ENCODE data around the gene SAMHD1.
"Not testable (repeated sequence)": the region's sequence is repeated elsewhere in the genome, so short reads cannot be mapped to it uniquely, and the experiment has no call there.

The SAMHD1 gene

DNA sequence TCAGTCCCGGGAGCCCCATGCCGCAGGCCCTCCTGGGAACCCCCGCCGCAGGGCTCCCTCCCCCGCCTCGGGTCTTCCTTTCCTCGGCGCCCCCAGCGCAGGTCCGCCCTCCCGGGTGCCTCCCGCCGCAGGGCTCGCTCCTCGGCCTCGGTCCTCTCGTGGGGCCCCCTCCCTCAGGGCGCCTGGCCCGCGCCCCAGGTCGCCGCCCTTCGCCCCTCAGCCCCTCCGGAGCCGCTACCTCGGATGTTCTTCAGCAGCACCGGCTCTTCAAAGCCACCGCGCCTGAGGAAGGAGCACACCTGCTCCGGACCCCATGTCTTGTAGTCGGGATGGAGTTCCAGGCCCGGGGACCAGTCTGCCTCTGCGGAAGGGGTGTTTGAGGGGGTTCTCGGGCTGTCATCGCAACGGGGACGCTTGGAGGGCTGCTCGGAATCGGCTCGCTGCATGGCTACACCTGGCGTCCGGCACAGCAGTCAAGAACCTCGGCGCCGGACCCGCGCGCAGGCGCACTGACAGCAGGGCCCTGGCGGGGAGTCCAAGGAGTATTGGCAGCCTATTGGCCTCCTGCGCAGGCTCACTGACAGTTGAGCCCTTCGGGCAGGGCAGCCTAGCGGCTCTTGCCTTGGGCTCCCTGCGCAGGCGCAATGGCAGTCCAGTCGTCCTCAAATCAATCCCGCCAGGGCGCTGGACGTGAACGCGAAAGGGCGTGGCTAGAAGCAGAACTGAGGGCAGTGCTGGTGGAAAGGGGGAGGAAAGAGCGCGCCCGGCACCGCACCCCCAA is at the start of gene SAMHD1:
SAMHD1 (minus strand) TSS at position 511 of the 781 bp plus-strand sequence; CDS start at position 446, 65 bp downstream.
- peak; percentile 93 for DNase-seq

DNA sequence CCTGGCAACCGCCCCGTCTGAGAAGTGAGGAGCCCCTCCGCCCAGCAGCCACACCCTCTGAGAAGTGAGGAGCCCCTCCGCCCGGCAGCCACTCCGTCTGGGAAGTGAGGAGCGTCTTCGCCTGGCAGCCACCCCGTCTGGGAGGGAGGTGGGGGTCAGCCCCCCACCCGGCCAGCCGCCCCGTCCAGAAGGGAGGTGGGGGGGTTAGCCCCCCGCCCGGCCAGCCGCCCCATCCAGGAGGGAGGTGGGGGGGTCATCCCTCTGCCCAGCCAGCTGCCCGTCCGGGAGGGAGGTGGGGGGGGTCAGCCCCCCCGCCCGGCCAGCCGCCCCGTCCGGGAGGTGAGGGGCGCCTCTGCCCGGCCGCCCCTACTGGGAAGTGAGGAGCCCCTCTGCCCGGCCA is 48.7 kb upstream of the SAMHD1 start:
- not testable (repeated sequence) for DNase-seq

DNA sequence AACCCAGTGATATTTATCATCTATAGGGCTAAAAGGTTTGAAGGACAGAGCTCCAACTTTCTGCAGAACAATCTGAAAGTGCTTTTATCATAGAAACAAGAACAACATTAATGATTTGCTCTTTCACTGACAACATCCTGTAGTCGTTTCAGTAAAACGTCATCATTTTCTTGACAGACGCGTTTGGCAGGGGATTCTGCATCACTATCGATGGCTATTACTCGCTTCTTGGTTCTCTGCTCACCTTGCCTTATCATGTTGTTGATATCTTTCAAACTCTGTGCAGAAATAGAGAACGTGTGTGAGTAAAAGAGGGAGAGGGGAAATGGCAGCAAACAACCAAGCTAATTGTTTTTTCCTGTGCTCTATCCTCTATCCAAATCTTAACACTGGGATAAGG is 47.1 kb upstream of the SAMHD1 start:
- peak; percentile 32 for DNase-seq

DNA sequence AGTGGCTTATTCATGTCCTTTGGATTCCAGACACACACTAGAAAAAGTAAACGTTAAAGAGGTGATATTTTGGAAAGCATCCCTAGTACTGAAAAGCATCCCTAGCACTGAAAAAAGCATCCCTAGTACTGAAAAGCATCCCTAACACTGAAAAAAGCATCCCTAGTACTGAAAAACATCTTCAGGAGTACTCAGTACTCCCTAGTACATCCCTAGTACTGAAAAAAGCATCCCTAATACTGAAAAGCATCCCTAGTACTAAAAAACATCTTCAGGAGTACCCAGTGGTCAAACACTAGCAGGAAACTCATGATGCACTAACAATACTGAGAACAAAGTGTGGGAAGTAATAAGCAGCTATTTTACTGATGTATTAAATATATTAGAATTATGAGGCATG is 45.6 kb upstream of the SAMHD1 start:
- no peak for DNase-seq

DNA sequence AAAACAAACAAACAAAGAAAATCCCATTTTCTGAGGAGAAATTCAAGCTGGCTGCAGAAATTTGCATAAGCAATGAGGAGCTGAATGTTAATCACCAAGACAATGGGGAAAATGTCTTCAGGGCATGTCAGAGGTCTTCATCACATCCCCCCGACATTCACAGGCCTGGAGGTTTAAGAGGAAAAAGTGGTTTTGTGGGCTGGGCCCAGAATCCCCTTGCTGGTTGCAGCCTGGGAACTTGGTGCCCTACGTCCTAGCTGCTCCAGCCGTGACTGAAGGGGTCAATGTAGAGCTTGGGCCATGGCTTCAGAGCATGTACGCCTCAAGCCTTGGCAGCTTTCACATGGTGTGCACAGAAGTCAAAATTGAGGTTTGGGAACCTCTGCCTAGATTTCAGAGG is 42.7 kb upstream of the SAMHD1 start:
- not testable (repeated sequence) for DNase-seq

DNA sequence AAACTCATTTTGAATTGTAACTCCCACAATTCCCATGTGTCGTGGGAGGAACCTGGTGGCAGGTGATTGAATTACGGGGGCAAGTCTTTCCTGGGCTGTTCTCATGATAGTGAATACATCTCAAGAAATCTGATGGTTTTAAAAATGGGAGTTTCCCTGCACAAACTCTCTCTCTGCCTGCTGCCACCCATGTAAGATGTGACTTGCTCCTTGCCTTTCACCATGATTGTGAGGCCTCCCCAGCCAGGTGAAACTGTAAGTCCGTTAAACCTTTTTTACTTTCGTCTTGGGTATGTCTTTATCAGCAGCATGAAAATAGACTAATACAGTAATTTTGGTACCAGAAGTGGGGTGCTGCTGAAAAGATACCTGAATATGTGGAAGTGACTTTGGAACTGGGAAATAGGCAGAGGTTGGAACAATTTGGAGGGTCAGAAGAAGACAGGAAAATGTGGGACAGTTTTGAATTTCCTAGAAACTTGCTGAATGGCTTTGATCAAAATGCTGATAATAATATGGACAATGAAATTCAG is 41.4 kb upstream of the SAMHD1 start:
- DNase-seq: no peak

DNA sequence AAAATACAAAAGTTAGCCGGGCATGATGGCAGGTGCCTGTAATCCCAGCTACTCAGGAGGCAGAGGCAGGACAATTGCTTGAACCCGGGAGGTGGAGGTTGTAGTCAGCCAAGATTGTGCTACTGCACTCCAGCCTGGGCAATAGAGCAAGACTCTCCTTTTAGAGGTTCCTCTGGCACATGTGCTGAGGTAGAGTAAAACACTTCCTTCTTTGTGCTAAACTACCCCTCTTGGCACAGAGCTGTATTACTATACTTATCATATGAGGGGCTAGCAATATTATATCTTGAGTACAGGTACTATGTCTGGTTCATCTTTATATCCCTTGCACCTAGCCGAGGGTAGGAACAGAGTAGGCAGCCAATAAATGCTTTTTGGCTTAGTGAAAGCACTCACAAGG is 40.2 kb upstream of the SAMHD1 start:
- no peak for DNase-seq

DNA sequence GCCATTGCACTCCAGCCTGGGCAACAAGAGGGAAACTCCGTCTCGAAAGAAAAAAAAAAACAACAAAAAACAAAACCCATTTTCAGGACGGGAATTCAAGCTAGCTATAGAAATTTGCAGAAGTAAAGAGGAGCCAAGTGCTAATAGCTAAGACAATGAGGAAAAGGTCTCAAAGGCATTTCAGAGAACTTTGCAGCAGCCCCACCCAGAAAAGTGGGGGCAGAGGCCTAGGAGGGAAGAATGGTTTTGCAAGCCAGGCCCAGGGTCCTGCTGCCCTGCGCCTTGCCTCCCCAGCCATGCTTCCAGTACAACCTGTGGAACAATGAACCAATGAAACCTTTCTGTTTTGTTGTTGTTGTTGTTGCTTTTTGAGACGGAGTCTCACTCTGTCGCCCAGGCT is 38.3 kb upstream of the SAMHD1 start:
- no peak for DNase-seq

DNA sequence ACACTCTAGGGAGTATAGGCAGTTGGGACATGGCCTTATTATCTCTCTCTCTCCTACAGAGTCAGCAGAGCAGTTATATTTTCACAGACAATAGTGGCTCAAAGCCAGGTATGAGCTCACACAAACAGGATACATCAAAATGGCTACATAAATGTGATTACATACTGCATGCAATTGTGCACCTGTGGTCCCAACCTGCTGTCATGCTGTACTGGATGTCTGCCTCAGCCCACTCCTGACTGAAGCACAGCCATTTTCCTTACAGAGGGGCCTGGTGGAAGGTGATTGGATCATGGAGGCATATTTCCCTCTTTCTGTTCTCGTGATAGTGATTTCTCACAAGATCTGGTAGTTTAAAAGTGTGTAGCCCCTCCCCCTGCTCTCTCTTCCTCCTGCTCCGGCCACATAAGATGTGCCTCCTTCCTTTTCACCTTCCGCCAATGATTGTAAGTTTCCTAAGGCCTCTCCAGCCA is 37.0 kb upstream of the SAMHD1 start:
- DNase-seq: peak; percentile 24

DNA sequence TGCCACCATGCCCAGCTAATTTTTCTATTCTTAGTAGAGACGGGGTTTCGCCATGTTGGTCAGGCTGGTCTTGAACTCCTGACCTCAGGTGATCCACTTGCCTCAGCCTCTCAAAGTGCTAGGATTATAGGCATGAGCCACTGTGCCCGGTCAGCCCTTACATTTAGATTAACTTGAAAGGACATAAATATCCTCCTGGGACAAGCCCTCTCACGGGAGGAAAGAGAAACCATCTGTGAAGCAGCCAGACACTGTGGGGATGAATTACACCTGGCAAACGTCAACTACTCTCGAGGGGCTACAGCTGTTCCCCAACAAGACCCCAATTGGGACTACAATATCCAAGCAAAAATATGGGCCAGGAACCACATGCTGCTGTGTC is 32.7 kb upstream of the SAMHD1 start:
- DNase-seq: no peak

DNA sequence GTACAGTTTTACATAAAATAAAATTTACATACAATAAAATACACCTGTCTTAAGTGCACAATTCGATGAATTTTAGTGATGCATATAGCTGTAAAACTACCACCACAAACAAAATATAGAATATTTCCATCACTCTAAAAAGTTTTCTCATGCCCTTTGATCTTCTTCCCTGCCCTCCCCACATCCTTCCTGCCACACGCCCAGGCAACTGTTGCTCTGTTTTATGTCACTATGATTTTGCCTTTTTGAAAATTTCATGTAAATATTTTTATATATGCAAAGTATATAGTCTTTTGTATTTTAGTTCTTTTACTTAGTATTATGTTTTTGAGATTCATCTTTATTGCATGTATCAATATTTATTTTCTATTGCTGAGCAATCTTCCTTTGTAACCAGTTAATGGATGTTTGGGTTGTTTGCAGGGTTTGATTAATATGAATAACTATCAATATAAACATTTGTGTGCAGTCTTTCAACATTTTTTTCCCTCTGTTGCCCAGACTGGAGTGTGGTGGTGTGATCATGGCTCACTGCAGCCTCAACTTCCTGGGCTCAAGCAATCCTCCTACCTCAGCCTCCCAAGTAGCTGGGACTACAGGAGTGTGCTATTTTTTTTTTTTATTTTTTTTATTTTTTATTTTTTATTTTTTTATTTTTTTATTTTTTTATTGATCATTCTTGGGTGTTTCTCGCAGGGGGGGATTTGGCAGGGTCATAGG is 23.8 kb upstream of the SAMHD1 start:
- peak; percentile 78 for DNase-seq

DNA sequence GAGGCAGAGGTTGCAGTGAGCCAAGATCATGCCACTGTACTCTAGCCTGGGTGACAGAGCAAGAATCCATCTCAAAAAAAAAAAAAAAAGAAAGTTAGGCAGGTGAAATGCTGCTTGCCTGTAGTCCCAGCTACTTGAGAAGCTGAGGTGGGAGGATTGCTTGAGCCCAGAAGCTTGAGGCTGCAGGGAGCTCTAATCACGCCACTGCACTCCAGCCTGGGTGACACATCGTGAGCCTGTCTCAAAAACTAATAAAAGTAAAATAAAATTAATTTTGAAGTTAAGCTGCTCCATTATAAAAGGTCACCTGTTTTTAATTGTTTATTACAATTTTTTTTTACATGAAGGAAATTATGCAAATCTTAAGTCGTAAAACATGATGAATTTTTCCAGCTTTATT is 23.2 kb upstream of the SAMHD1 start:
- no peak for DNase-seq

DNA sequence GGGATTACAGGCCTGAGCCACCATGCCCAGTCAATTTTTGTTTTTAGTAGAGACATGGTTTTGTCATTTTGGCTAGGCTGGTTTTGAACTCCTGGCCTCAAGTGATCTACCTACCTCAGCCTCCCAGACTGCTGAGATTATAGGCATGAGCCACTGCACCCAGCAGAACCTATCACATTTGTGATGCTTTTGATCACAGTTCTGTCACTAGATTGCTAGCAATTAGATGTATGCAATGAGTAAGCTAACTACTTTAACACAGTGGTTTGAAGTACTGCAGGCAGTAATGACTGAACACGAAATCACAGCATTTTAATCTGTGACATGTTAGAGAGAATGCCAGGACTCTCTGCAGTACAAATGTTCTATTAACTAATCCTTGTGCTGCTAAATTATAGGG is 19.6 kb upstream of the SAMHD1 start:
- DNase-seq: no peak

DNA sequence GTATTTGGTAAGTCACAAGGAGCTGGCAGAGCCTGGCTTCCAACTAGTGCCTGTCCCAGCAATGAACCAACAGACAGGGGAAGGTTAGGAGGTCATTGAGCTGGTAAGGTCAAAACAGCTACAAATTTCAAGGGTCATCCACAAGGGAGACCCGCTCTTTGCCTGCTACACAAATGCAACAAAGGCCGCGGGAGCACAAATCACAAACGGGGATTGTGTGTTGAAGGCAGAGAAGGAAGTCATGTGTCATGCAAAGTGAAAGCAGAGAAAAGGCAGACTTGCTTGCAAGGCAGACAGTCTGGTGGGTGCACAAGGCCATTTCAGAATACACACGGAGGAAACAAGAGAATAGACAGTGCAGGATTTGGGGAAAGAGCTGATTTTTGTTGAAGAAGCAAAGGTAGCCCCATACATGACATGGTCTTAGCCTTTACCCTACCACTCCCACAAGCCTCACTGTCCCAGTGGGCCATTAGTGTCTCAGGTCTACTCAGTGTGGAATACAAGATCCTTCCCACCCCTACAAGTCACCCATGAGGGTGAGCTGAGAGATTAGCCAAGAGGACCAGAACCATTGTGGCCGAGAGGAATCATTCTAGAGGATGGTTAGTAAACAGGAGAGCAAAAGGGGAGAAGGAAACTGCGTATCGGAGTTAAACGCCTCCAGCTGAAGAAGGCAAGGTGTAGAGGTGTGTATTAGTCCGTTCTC is 18.1 kb upstream of the SAMHD1 start:
- DNase-seq: peak; percentile 52

DNA sequence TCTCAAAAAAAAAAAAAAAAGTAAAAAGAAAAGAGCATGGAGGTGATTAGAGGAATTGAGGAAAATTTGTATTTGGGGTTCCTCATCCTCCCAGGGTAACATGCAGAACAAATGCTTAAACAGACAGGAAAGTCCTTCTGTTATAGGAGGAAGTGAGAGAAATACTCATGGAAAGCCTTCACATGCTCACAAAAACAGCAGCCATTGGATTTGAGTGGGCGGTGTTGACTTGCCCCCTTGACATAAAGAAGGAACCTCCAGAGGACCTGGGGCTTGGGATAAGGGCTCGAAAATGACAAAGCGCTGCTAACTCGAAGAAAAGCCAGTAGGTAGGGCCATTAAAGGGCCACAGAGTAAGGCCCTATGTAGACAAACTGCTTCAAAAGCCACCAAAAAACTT is 17.5 kb upstream of the SAMHD1 start:
- no peak for DNase-seq

DNA sequence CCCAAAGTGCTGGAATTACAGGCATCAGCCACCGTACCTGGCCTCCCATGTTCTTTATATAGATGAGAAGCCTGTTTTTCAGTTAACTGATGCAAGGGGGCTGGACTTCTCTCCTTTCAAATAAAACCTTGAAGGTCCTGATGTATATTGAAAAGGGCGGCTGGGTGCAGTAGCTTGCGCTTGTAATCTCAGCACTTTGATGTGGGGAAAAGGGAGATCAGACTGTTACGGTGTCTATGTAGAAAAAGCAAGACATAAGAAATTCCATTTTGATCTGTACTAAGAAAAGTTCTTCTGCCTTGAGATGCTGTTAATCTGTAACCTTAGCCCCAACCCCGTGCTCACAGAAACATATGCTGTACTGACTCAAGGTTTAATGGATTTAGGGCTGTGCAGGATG is 16.1 kb upstream of the SAMHD1 start:
- peak; percentile 42 for DNase-seq

DNA sequence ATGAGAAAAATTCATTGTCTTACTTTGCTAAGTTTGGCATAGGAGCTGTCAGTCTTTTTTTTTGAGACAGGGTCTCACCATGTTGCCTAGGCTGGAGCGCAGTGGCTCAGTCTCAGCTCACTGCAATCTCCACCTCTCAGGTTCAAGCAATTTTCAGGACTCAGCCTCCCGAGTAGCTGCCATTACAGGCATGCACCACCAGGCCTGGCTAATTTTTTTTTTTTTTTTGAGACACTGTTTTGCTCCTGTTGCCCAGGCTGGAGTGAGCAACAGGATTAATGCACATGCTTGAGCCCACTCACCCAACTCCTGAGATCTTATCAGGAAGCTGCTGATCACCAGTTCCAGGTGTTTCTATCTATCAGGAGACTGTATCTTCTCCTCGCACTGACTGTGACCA is 15.5 kb upstream of the SAMHD1 start:
- DNase-seq: not testable (repeated sequence)

DNA sequence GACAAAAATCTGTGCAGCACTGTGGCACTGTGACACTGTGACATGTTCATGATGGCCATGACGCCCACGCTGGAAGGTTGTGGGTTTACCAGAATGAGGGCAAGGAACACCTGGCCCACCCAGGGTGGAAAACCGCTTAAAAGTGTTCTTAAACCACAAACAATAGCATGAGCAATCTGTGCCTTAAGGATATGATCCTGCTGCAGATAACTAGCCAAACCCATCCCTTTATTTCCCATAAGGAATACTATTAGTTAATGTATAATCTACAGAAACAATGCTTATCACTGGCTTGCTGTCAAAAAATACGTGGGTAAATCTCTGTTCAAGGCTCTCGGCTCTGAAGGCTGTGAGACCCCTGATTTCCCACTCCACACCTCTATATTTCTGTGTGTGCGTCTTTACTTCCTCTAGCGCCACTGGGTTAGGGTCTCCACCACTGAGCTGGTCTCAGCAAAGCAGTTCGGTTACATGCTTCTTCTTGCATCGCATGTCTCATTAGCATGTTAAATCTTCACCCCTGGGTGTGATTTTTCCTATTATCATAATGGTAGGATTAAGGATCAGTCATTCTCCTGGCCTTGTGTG is 10.9 kb upstream of the SAMHD1 start:
- not testable (repeated sequence) for DNase-seq

DNA sequence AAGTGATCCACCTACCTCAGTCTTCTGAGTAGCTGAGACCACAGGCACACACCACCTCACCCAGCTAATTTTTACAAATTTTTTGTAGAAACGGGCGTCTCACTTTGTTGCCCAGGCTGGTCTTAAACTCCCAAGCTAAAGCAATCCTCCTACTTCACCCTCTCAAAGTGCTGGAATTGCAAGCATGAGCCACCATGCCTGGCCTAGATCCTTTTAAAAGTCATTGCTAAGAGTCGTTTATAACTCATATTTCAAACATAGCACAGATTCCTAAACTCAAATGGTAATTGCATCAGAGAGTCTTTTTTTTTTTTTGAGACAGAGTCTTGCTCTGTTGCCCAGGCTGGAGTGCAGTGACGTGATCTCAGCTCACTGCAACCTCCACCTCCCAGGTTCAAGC is 7.7 kb upstream of the SAMHD1 start:
- DNase-seq: no peak

DNA sequence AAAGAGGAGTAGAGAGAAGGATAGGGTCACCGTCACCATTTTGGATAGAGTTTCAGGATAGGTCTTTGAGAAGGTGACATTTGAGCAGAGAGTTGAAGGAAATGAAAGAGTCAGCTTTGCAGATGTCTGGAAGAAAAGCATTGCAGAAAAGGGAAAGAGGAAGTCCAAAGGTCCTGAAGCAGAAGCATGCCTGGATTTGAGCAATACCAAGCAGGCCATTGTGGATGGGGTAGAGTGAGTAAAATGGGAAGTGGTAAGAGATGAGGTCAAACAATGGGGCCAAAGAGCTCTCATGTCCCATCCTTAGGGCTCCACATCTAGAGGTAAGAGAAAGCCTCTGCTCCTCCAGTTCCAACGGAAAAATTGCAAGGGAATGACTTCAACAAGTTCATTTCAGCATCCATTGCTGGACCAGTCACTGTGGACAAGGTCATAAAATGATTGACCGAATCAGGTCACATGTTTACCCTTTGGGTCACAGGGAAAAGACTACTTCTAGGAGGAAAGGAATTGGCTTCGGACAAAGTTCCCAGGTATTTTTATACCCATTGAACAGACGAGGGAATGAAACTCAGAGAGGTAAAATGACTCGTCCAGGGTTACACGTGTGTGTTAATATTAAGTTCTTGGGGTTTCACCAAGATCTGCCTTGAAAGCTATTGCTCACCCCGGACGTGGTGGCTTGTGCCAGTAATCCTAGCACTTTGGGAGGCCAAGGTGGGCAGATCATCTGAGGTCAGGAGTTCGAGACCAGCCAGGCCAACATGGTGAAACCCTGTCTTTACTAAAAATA is 6.6 kb upstream of the SAMHD1 start:
- no peak for DNase-seq

DNA sequence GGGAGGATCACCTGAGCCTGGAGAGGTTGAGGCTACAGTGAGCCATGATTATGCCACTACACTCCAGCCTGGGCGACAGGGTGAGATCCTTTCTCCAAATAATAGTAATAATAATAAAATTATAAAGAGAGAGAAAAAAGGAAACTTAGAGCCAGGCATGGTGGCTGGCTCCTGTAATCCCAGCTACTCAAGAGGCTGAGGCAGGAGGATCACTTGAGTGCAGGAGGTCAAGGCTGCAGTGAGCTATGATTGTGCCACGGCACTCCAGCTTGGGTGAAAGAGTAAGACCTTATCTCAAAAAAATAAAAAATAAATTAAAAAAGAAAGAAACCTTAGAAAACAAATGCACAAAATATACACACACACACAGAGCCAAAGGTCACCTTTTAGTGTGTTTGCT is 5.2 kb upstream of the SAMHD1 start:
- no peak for DNase-seq

DNA sequence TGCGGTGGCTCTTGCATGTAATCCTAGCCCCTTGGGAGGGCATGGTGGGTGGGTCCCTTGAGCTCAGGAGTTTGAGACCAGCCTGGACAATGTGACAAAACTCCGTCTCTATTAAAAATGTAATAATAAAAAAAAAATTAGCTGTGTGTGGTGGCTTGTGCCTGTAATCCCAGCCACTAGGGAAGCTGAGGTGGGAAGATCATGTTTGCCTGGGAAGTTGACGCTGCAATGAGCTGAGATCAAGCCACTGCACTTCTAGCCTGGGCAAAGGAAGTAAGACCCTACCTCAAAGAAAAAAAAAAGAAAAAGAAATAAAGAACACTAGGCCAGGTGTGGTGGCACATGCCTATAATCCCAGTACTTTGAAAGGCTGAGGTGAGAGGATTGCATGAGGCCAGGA is 4.5 kb upstream of the SAMHD1 start:
- DNase-seq: no peak
